ENCODE results near the gene ST6GALNAC2. TPM values are rescaled to one million over a fixed set of nuclear protein-coding genes. Genes with fewer than 3 reads are reported as not detected.

Gene ST6GALNAC2
- total RNA-seq, 2 experiments from 2014 or later = not detected

GRCh38 chr17:76558198-76559095 is 27.2 kb downstream of the ST6GALNAC2 start:
- no peaks in the 10 kb centered on the region for H3K27me3 Mint-ChIP-seq
- peak; percentile 31 for DNase-seq
- H3K4me1 Mint-ChIP-seq (ENCODE audit: low read depth) = peaks cover 55% of the 10 kb centered on the region
- peak overlapping the region; percentile 99 for H3K4me3 Mint-ChIP-seq
- H3K9me3 Mint-ChIP-seq = no peaks in the 10 kb centered on the region
- ChIA-PET CTCF (interaction anchor here (0.8 to 7.3 kb wide), 17 partner anchors 8 to 278 kb away, joined by 3 to 64 read pairs (median 4); partner anchors contain the start of genes CYGB and SPHK1), POLR2A (interaction anchor here (0.6 to 4.0 kb wide), 35 partner anchors 7 to 205 kb away, joined by 3 to 40 read pairs (median 5); partner anchors contain the start of genes AANAT, JMJD6, METTL23 and RHBDF2)
- ATAC-seq = peak; percentile 9
- peaks cover 61% of the 10 kb centered on the region for H3K36me3 Mint-ChIP-seq (ENCODE audit: low read depth)
- intact Hi-C loops (cut with micrococcal nuclease) = loop anchor here (5.0 kb wide), 1 partner anchor 36 kb away; no protein-coding TSS in a partner anchor
- H3K27ac Mint-ChIP-seq = peak overlapping the region; percentile 98
- TF ChIP-seq CTCF (IDR thresholded peaks at IDR 0.05) = peak; percentile 30

- peak; percentile 97 for DNase-seq
- ChIA-PET POLR2A (interaction anchor here (0.6 to 4.0 kb wide), 43 partner anchors 8 to 204 kb away, joined by 3 to 40 read pairs (median 4); partner anchors contain the start of genes AANAT, JMJD6, METTL23 and PRCD), CTCF (interaction anchor here (0.9 to 7.3 kb wide), 17 partner anchors 9 to 278 kb away, joined by 3 to 64 read pairs (median 4); partner anchors contain the start of genes CYGB and PRPSAP1)
- H3K4me3 Mint-ChIP-seq = peak overlapping the region; percentile 99
- H3K27me3 Mint-ChIP-seq = no peaks in the 10 kb centered on the region
- no peaks in the 10 kb centered on the region for H3K9me3 Mint-ChIP-seq
- ATAC-seq = peak; percentile 94
- intact Hi-C loops (cut with micrococcal nuclease) = loop anchor here (5.0 kb wide), 1 partner anchor 35 kb away; no protein-coding TSS in a partner anchor
- H3K27ac Mint-ChIP-seq = peak overlapping the region; percentile 98
- H3K4me1 Mint-ChIP-seq (ENCODE audit: low read depth) = peaks cover 46% of the 10 kb centered on the region
- peak; percentile 60 for TF ChIP-seq CTCF (IDR thresholded peaks at IDR 0.05)
- peaks cover 53% of the 10 kb centered on the region for H3K36me3 Mint-ChIP-seq (ENCODE audit: low read depth)
These were observed 28.1 kb downstream of the ST6GALNAC2 start for GRCh38 chr17:76557368-76558197.

GRCh38 chr17:76556765-76557367 is 28.8 kb downstream of the ST6GALNAC2 start:
- Mint-ChIP-seq H3K4me1 (ENCODE audit: low read depth) (peaks cover 42% of the 10 kb centered on the region), H3K9me3 (no peaks in the 10 kb centered on the region), H3K27me3 (no peaks in the 10 kb centered on the region), H3K4me3 (peak overlapping the region; percentile 99), H3K36me3 (ENCODE audit: low read depth) (peaks cover 48% of the 10 kb centered on the region), H3K27ac (peak overlapping the region; percentile 98)
- peak; percentile 27 for DNase-seq
- CTCF ChIA-PET = interaction anchor here (1.0 to 7.3 kb wide), 10 partner anchors 8 to 277 kb away, joined by 3 to 64 read pairs (median 10); partner anchors contain the start of gene PRPSAP1
- ATAC-seq = peak; percentile 19
- TF ChIP-seq CTCF (IDR thresholded peaks at IDR 0.05) = no peak
- intact Hi-C loops (cut with micrococcal nuclease) = loop anchor here (5.0 kb wide), 1 partner anchor 35 kb away; no protein-coding TSS in a partner anchor
- POLR2A ChIA-PET = interaction anchor here (0.6 to 4.0 kb wide), 25 partner anchors 11 to 204 kb away, joined by 3 to 40 read pairs (median 4); partner anchors contain the start of genes JMJD6, METTL23, PRCD and RHBDF2

GRCh38 chr17:76554131-76554530 is 31.5 kb downstream of the ST6GALNAC2 start:
- Mint-ChIP-seq H3K4me3 (no peak overlapping the region), H3K27ac (no peak overlapping the region), H3K36me3 (ENCODE audit: low read depth) (peaks cover 22% of the 10 kb centered on the region), H3K9me3 (no peaks in the 10 kb centered on the region), H3K4me1 (ENCODE audit: low read depth) (peaks cover 24% of the 10 kb centered on the region), H3K27me3 (no peaks in the 10 kb centered on the region)
- ATAC-seq (no peak), DNase-seq (no peak)
- intact Hi-C loops (cut with micrococcal nuclease) = no loop called here
- CTCF ChIA-PET = interaction anchor here (1.7 kb wide), 1 partner anchor 31 kb away, joined by 7 read pairs; no protein-coding TSS in a partner anchor
- no peak for TF ChIP-seq CTCF (IDR thresholded peaks at IDR 0.05)
- POLR2A ChIA-PET = interaction anchor here (1.3 to 1.9 kb wide), 2 partner anchors 12 to 14 kb away, joined by 3 to 5 read pairs; no protein-coding TSS in a partner anchor

All from activated CD8-positive, alpha-beta T cell treated with anti-CD3 and anti-CD28 coated beads for 36 hours (primary cell).